Nephron progenitor cell (in vitro differentiated cells): ENCODE measurements around the gene CEP120.
A peak's percentile ranks its signal among the peaks of the same experiment; 100 is the strongest.

ENCODE experiments used
- DNase-seq: peaks from one replicate; pipeline ENCODE4 v3.0.0; 2021
- H3K27ac Mint-ChIP-seq: 2 replicates; pipeline ENCODE4 v1.8.0; 2021; ENCODE audit warnings: mild to moderate bottlenecking, moderate library complexity, mixed read lengths
- H3K27me3 Mint-ChIP-seq: 2 replicates; pipeline ENCODE4 v1.8.0; 2021; ENCODE audit warnings: mild to moderate bottlenecking, low read depth, mixed read lengths; ENCODE audit not compliant: poor library complexity
- H3K36me3 Mint-ChIP-seq: 2 replicates; pipeline ENCODE4 v1.8.0; 2021; ENCODE audit warnings: low read depth, mixed read lengths
- H3K4me1 Mint-ChIP-seq: 2 replicates; pipeline ENCODE4 v1.8.0; 2021; ENCODE audit warnings: mixed read lengths
- H3K4me3 Mint-ChIP-seq: 2 replicates; pipeline ENCODE4 v1.8.0; 2021; ENCODE audit warnings: mild to moderate bottlenecking, moderate library complexity, mixed read lengths
- H3K9me3 Mint-ChIP-seq: 2 replicates; pipeline ENCODE4 v1.8.0; 2021; ENCODE audit warnings: mild to moderate bottlenecking, moderate library complexity, mixed read lengths
- TF ChIP-seq, protein P1 (sequence below): fragments of 200-600 bp; sonication (generic); IDR thresholded peaks from 2 replicates; pipeline ENCODE4 v1.5.0; 2021; ENCODE audit warnings: antibody characterized with exemption

CEP120 gene

DNA sequence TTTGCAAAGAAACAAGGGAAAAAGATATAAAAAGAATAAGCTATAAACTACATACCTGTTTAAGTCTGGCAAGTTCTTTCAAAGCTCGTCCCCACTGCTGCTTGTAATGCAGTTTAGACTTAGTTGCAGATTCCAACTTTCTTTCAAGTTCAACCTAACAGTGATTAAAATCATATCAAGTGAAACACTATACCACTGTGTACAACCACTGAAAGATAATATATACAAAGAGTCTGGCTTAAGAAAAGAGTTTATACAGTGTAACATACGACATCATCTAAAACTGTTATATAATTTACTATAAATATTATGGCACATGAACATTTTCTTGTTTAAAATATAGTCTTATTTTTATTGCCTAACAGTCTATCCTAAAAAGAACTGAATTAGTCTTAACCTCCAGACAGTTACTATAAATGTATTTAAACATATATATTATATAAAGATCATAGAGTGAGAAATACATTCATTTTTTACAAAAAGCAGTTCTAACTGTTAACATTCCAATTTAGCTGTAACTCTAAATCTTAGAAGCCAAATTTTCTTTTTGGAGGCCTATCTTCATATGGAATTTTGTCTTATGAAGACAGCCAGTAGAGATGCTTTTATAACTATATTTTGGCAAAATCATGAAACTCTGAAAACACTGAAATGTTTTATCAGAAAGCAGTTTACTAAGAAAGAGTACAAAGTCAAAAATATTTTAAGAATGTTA is 58.6 kb downstream of the CEP120 start:
- TF ChIP-seq, protein P1, sequence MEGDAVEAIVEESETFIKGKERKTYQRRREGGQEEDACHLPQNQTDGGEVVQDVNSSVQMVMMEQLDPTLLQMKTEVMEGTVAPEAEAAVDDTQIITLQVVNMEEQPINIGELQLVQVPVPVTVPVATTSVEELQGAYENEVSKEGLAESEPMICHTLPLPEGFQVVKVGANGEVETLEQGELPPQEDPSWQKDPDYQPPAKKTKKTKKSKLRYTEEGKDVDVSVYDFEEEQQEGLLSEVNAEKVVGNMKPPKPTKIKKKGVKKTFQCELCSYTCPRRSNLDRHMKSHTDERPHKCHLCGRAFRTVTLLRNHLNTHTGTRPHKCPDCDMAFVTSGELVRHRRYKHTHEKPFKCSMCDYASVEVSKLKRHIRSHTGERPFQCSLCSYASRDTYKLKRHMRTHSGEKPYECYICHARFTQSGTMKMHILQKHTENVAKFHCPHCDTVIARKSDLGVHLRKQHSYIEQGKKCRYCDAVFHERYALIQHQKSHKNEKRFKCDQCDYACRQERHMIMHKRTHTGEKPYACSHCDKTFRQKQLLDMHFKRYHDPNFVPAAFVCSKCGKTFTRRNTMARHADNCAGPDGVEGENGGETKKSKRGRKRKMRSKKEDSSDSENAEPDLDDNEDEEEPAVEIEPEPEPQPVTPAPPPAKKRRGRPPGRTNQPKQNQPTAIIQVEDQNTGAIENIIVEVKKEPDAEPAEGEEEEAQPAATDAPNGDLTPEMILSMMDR = no peak
- no peak overlapping the region for H3K4me3 Mint-ChIP-seq
- no peaks in the 10 kb centered on the region for H3K9me3 Mint-ChIP-seq
- no peaks in the 10 kb centered on the region for H3K4me1 Mint-ChIP-seq
- H3K27me3 Mint-ChIP-seq = no peaks in the 10 kb centered on the region
- DNase-seq = no peak
- peaks cover 12% of the 10 kb centered on the region for H3K36me3 Mint-ChIP-seq
- H3K27ac Mint-ChIP-seq = no peak overlapping the region

DNA sequence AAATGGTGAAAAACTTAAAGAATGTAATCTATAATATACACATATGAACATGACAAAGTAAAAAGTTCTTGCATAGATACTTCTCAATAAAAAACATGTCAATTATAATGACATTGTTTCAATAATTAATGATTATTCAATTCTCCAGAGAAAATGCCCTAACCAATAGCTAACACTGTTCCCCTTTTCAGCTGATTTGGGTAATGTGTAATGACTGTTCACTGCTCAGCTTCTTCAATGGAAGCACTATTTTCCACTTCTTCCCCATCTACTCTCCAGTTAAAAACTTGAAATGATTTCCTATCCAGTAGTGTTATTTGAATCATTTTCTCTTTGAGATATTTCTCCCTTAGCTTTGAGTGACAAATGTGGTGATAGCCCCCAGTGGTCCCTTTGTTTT is 62.3 kb downstream of the CEP120 start:
- TF ChIP-seq, protein P1 = no peak
- H3K4me1 Mint-ChIP-seq = no peaks in the 10 kb centered on the region

DNA sequence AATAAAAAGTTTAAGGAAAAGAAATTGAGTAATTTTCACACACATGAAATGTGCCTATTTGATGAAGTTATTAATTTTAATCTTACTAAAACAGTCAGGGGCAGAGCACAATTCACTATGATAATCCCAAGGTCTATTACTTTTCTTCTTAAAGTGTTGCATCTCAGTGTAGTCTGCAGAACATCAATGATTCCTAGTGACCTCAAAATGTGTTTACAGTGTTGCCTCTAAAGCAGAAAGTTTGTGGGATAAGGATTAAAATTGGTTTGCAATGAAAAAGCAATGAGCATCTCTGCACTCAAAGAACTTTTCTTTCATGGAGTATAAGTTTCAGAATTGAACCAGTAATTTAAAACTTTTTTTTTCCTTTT is 63.0 kb downstream of the CEP120 start:
- Mint-ChIP-seq H3K9me3 (peaks cover 20% of the 10 kb centered on the region), H3K27ac (no peak overlapping the region), H3K36me3 (peaks cover 46% of the 10 kb centered on the region), H3K4me1 (no peaks in the 10 kb centered on the region), H3K4me3 (no peak overlapping the region), H3K27me3 (no peaks in the 10 kb centered on the region)
- DNase-seq = no peak
- TF ChIP-seq, protein P1 = no peak

More for the DNA sequence above, 62.3 kb downstream of the CEP120 start:
- Mint-ChIP-seq H3K27me3 (no peaks in the 10 kb centered on the region), H3K27ac (peak overlapping the region; percentile 21), H3K9me3 (peaks cover 17% of the 10 kb centered on the region), H3K4me3 (no peak overlapping the region), H3K36me3 (peaks cover 42% of the 10 kb centered on the region)
- DNase-seq = no peak

DNA sequence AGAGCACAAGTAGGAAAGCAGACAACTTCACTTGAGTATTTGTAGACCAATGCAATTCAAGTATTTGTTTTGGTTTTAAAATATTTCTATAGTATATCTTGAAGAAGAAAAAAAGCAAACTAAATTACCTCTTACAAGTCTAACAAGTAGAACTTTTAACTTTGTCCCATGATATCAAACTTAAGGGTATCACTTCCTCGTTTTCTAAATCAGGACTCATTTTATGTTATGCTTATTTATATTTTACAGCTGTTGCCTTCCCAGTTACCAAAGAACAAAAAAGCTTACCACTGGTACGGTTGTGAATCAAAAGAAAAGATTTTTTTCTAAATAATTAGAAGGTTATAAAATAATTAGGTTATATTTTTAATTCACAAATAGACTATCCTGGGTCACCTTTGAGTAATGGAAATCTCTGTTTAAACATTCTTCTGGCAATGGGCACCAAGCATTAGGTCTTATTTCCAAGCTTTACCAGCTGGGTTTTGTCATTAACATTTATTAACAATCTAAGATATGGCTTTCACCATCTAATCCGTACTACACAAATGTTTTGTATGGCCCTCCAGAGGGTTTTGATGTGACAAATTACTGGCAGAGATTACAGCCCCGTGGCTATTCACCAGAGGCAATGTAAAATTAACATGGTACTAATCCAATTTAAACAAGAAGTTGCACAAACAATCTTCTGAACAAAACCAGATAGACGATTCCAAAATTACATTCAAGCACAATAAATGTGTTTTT is 63.6 kb downstream of the CEP120 start:
- Mint-ChIP-seq H3K27ac (no peak overlapping the region), H3K4me3 (no peak overlapping the region), H3K27me3 (no peaks in the 10 kb centered on the region), H3K9me3 (peaks cover 22% of the 10 kb centered on the region), H3K36me3 (peaks cover 48% of the 10 kb centered on the region), H3K4me1 (no peaks in the 10 kb centered on the region)
- TF ChIP-seq, protein P1 = no peak
- no peak for DNase-seq

DNA sequence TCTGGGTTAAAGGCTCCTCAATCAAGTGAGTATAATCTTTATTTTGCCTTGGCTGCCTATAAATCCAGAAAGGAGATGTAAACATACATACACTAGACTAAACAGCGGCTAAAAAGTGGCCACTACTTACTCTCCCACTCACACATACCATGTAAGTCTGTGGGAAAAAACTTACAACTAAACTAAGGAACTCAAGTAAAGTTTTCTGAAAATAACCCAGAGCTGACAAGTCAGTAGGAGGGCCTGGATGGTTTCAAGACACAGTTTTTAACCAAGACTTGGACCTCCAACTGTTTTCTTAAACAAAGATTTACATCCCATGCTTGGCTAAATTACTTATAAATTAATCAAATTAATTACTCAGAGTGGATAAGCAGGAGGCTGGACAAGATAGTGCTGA is 64.5 kb downstream of the CEP120 start:
- peaks cover 30% of the 10 kb centered on the region for H3K9me3 Mint-ChIP-seq
- TF ChIP-seq, protein P1 = no peak
- H3K36me3 Mint-ChIP-seq = peaks cover 56% of the 10 kb centered on the region
- no peak for DNase-seq
- no peaks in the 10 kb centered on the region for H3K27me3 Mint-ChIP-seq
- no peak overlapping the region for H3K27ac Mint-ChIP-seq
- H3K4me1 Mint-ChIP-seq = no peaks in the 10 kb centered on the region
- H3K4me3 Mint-ChIP-seq = no peak overlapping the region
